ENCODE measurements around the gene ZSCAN22.
A peak's percentile ranks its signal among the peaks of the same experiment; 100 is the strongest.
"Not testable (repeated sequence)": the region's sequence is repeated elsewhere in the genome, so short reads cannot be mapped to it uniquely, and the experiment has no call there.

Gene ZSCAN22

DNA sequence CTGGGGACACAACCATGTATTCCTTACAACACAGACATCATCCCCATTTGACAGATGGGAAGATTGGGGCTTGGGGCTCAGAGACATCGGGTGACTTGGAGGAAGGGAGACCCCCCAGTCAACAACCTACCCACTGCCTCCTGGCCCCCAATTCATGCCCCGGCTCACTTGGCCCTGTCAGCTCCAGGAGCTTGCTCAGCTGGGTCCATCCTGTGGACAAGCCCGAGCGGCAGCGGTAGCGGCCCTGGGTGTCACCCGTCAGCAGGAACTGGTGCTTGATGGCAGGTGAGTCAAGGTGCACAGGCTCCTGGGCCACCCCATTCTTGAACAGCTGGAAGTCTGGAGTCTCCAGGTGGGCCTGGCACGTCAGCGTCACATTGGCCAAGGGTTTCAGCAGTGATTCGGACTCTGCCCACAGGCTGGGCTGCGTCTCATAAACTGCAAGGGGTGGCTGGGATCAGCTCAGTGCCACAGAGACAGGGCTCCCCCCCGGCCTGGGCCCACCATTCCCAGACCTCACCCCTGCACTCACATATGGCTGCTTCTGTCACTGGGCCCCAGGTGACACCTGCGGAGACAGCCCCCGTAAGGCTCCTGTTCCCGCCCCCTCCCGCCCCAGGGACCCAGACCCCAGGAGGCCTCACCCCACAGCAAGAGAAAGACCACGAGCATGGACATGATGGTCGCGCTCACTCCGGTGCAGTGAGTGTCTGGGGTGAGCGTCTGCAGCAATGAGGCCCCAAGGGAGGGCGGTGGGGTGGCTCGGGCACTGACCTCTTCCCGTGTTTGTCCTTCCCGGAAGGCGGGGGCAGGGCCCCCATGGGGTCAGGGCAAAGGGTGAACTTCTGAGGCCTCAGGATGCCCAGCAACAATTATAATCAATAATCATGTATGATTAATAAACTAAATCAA lies 26.2 kb downstream of the ZSCAN22 start, which contains the start of gene A1BG:
Gene A1BG (minus strand): TSS at position 733 of the 912 bp plus-strand sequence. CDS start 55 bp downstream, at position 678.
- DNase-seq, result no peak

DNA sequence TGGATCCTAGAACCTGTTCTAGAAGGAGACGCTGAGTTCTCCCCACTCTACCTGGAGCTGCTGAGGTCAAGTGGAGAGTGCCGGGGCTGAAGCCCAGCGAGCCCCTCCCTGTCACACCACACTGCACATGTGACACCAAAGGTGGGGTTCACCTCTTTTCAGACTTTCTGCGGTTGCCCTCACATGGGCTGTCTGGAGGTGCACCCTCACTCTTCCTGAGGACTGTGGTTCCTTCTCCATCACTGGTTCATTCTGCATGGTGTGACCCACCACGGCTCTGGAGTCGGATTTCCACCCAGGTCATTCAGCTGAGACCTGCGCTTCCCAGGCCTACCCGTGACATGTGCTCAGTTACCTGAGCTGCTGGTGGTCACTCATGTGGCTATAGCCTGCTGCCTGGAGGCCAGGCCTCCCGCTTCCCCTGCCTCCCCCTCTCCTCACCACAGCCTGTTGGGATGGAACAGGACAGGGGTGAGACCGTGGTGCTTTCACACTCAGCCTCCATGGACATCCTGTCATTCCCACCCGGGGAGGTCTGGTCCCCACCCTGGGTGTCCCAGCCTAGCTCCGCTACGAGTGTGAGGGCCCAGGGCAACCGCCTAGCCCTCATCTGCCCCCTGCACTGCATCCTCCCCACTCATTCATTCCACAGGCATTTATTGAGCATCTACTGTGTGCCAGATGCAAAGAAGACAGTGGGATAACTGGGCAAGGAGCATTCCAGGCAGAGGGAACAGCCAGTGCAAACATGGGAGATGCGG lies 27.1 kb downstream of the ZSCAN22 start:
- DNase-seq, result no peak

DNA sequence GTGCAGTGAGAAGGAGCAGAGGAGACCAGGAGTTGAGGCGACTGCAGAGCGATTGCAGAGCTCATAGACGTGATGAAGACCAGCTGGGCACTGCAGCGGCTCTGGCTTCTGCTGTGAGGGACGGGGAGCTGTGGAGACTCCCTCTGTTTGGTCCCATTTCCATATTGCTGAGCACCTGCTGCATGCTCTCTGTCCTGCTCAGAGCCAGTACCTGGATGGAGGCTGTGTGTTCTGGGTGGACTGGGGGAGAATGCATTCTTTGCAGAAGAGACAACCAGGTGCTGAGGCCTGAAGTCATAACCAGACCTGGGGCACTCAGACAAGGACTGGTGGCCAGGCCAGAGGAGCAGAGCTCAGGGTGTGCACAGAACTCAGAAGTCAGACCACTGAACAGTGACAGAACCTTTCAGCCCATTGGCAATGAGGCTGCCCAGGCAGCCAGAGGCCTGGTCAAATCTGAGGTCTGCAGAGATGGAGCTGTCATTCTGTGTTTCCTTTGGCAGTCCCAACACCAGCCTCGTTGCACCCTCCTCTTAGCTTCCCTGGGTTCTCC lies 27.8 kb downstream of the ZSCAN22 start:
- no peak for DNase-seq

DNA sequence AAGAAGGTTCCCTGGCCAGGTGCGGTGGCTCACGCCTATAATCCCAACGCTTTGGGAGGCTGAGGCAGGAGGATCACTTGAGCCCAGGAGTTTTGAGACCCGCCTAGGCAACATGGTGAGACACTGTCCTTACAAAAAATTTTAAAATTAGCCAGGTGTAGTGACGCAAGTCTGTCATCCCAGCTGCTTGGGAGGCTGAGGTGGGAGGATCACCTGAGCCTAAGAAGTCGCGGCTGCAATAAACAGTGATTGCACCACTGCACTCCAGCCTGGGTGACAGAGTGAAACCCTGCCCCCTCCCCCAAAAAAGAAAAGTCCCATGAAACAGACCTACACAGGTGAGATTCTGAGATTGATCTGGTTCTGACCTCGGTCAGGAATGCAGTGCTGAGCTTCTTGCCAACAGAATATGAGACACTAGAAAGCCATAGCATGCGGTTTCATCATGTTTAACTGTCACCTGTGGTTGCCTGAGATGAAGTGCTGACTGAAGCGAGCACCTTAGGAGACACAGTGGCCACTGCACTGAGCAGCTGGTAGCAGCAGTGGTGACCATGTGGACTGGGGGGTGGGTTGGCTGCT lies 28.5 kb downstream of the ZSCAN22 start:
- no peak for DNase-seq

DNA sequence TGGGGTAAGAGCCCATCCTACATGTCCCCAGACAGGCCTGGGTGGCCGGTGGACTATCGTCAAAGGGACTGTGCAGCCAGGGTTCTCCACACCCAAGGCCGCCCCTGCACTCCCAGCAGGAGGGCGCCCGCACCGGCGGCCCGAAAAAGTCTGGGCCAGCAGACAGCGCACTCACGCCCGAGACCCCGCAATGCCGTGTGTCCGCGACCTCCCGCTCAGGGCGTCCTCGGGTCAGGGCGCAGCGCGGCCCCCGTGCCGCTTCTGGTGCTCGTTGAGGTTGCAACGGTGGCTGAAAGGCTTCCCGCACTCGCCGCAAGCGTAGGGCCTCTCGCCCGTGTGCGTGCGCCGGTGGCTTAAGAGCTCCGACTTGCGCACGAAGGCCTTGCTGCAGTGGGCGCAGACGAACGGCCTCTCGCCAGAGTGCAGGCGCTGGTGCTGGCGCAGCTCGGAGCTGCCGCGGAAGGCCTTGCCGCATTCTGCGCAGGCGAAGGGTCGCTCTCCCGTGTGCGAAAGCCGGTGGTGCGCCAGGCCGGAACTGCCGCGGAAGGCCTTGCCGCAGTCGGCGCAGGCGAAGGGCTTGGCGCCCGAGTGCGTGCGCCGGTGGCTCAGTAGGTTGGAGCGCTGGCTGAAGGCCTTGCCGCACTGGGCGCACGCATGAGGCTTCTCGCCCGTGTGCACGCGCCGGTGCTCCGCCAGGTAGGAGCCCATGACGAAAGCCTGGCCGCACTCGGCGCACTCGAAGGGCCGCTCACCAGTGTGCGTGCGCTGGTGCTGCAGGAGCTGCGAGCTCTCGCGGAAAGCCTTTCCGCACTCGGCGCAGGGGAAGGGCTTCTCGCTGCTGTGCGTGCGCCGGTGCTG lies 29.3 kb downstream of the ZSCAN22 start:
- no peak for DNase-seq

DNA sequence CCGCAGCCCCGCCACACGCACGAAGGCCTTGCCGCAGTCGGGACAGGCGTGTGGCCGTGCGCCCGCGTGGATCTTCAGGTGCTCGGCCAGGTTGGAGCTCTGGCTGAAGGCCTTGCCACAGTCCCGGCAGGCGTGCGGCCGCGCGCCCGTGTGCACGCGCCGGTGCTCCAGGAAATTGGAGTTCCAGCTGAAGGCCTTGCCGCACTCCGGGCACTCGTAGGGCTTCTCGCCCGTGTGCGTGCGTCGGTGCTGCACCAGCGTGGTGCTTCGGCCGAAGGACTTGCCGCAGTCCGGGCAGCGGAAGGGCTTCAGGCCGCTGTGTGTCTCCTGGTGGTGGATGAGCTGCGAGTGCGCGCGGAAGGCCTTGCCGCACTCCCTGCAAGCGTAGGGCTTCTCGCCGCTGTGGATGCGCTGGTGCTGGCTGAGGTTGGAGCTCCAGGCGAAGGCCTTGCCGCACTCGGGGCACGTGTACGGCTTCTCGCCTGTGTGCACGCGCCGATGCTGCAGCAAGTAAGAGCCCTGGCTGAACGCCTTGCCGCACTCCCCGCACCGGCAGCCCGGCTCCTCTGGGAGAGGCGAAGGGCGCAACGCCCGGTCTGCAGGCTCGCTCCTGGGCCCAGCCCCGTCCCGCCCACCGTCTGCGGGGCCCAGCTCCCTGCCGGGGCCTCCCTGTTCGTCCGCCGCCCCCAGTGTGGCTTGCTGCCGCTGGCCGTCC lies 30.1 kb downstream of the ZSCAN22 start:
- no peak for DNase-seq

DNA sequence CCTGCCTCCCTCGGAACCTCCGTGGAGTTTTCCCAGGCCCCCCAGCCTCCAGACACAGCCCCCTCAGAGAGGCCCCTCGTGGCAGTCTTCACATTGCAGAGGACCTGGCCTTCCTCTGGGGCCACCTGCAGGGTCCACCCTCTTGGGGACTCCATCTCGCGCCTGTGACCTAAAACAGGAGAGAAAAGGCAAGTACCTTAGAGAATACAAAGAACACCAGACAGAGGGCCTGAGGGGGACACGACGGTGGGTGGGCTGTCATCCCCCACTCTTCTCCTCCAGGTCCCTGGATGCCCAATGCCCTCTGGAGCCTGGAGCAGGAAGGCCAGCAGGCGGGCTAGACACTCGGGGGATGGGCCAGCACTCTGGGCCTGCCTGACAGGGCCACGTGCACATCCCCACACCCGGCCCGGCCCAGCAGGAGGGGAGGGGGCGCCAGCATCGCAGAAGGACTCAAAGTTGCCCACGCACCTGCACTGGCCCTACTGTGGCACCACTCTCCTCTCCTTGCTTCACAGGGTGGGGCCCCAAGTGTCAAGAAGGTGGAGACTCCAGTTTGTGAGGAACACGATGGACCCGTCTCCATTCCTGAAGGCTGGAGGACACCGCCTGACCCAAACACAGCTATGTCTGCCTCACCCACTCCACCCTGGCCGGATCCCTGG lies 30.8 kb downstream of the ZSCAN22 start:
- no peak for DNase-seq

DNA sequence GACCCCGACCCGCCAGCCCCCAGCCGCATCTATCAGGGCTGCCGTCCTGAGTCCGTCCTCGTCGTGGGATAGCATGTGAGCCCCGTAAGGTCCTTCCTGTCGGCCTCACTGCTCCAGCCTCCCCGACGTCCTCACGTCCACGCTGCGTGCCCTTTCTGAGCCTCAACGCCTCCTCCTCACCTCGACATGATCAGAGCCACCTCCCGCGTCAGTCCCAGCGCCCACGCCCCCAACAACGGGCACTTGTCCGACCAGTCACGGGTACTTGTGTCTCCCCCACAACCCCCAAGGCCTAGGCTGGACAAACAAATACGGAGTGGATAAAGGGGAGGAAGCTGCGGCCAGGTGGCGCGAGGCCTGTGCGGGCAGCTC lies 35.1 kb downstream of the ZSCAN22 start:
- DNase-seq, result no peak

DNA sequence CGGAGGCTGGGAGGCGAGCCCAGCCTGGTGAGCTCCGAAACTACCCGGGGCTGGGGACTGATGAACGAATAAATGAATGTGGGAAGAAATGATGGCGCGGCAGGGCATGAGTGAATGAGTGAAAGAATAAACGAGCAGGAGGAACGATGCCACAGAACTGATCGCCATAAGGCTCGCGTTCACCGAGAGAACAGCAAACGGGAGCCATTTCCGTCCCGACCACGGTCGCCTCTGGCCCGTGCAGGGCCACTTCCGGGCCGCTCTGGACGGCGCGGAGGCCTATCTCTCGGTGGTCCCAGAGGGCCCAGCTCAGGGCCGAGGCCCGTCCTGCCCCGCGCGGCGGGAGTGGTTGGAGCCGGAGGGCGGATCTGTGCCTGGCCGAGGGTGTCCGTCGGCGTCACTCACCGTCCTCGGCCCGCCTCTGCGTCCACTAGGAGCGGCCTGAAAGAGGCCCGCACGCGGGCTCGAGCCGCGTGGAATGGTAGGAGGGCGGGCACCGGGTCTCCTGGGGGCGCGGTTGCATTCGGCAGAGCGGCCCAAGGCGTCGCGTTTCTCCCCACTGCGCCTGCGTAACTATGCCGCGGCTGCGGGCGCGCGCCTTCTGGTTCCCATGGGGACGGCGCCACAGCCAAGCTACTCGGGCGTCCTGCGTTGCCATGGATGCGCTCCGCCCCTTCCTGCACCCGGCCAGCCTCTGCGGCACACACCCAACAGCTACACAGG lies 35.6 kb downstream of the ZSCAN22 start, which contains the start of gene ZNF497:
Gene ZNF497 (minus strand): TSS at position 480 of the 723 bp plus-strand sequence. CDS start 5,116 bp downstream, outside the sequence.
- DNase-seq, result peak; percentile 89

DNA sequence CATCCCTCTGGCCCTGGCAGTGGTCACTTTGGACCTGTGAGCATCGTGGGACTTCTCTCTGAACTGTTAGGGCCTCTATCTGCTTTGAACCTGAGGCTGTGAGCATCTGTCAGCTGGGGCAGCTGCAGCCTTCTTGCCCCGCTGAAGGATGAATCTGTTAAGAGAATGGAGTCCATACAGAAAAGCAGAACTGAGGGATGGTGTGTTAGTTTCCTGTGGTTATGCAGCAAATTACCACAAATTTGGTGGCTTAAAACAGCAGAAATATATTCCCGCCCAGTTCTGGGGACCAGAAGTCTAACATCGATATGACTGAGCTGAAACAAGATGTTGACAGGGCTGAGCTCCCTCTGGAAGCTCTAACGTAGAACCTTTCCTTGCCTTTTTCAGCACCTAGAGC lies 37.4 kb downstream of the ZSCAN22 start:
- DNase-seq, result no peak

DNA sequence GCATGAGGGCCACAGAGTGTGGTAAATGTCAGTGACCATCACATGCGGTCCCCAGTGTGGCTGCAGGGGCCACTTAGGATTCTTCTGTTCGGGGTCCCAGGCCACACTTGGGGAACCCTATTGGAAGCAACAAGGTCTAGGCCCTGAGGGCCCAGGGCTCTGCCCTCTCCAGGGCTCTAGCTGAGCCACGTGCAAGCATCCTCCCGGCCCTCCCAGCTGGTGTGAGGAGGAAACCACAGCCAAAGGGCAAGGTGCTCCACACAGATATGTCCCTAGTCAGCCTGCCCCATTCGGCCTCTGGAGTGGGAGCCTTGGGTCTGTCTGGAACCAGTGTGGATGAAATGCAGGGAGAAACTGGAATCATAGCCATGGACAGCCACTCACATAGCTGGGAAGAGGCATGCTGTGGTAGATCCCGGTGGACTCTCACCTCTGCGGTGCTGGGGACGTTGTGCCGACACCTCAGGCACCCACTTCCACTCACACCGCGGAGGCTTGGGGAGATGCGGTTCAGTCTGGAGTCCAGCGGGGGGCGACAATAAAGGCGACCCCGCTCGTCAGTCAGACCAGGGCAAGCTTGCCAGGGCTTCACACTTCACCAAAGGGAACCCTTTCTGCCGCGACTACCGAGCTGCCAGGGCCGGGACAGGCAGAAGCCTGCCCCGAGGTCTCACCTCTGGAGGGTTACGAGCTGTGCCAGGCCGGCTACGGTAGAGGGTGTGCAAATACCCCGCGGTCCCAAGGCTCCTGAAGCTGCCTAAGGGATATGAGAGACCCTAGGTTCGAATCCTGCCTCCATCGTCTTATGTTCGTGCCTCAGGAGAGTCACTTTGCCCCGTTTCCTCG lies 40.0 kb downstream of the ZSCAN22 start:
- DNase-seq, result no peak

DNA sequence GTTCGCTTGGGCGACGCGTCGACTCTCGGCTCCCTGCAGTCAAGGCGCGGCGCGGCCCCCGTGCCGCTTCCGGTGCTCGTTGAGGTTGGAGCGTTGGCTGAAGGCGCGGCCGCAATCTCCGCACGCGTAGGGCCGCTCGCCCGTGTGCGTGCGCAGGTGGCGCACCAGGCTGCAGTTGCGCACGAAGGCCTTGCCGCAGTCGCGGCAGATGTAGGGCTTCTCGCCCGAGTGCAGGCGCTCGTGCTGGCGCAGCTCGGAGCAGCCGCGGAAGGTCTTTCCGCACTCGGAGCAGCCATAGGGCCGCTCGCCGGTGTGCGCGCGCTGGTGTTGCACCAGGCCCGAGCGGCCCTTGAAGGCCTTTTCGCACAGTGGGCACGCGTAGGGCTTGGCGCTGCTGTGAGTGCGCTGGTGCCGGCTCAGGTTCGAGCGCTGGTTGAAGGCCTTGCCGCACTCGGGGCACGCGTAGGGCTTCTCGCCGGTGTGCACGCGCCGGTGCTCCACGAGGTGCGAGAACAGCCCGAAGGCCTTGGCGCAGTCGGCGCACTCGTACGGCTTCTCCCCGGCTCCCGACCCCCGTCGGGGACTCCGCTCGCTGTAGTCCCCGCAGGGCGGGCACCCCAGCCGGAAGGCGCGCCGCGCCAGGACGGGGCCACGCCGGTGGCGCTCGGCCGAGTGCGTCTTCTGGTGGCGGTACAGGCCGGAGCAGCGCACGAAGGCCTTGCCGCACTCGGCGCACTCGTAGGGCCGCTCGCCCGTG lies 41.1 kb downstream of the ZSCAN22 start:
- DNase-seq, result no peak

DNA sequence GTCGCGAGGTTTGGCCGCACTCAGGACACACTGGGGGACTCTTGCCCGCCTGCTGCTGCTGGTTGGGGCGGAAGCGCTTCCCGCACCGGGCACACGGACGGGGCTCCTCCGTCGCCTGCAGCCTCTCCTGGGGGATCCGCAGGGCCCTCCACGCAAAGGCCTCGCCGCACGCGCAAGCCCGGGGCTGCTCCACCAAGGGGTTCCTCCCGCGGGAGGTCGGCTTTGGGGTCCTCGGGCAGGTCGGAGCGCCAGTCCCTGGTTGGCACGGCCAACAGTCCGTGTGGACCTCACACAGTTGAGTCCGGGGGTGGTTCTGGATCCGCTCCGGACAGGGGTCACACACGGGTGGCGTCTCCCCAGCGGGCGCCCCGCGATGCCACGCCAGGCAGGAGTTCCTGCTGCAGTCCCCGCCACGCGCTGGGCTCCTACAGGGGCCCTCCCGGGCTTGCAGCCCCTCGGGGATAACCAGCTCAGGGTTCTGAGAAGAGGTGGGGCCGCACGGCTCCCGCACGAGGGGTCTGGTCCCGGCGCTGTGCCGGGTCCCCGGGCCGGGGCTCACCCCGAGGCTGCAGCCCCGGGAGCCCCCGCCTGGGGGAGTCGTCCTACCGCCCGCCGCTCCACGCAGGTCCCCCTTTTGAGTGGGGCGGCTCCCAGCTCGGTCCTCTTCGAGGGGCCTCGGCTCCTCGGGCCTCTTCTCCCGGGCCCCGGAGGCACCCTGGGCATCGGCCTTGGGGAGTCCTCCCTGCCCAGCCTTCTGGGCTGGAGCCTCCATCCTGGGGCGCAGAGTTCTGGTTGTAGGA lies 42.0 kb downstream of the ZSCAN22 start:
- no peak for DNase-seq

DNA sequence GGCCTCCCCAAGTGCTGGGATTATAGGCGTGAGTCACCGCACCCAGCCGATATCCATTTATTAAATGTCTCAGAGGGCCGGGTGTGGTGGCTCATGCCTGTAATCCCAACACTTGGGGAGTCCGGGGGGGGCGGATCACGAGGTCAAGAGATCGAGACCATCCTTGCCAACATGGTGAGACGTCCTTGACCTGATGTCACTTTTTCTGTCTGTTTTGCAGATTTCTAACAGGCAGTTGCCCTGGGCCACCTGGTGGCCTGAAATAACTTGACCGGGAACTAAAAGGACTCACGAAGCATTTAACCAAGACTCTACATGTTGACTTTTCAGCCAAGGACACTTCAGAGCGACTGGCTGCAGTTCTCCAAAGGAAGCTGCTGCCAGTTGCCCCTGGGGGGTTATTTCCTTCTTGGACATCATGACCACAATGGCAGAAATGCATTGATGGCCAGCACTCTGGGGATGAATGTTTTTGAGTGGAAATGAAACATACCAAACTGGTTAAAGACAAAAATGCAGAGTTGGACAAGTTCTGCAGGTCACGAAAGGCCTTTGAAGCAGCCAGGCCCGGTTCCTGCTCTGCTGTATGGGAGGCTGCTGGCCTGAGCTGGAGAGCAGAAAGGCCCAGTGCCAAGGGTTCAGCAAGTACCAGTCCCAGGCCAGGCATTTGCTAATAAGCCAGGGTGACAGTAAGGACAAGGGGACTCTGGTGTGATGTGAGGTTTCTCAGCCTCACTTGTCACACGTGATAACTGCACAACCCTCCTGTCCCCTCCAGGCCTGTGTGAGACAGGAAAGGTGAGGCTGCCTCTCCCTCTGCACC lies 45.7 kb downstream of the ZSCAN22 start:
- no peak for DNase-seq

DNA sequence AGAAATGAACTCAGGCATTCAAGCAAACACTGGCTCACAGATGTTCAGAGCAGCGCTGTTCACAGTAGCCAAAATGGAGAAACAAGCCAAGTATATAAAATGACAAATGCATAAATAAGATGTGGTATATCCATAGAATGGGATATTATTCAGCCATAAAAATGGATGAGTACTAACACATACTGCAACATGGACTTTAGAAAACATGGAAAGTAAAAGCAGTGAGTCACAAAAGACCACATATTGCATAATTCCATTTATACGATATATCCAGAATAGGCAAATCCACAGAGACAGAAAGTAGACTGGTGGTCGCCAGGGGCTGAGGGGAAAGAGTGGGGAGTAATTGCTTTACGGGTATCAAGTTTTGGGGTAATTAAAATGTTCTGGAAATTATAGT lies 47.4 kb downstream of the ZSCAN22 start:
- DNase-seq, result no peak

DNA sequence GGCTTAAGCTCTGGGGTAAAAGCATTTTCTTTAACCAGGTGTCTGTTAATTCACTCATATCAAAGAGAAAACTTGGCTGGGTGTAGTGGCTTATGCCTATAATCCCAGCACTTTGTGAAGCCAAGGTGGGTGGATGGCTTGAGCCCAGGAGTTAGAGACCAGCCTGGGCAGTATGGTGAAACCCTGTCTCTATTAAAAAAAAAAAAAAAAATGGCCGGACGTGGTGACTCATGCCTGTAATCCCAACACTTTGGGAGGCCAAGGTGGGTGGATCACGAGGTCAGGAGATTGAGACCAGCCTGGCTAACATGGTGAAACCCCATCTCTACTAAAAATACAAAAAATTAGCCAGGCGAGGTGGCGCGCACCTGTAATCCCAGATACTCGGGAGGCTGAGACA lies 49.9 kb downstream of the ZSCAN22 start:
- not testable (repeated sequence) for DNase-seq

DNA sequence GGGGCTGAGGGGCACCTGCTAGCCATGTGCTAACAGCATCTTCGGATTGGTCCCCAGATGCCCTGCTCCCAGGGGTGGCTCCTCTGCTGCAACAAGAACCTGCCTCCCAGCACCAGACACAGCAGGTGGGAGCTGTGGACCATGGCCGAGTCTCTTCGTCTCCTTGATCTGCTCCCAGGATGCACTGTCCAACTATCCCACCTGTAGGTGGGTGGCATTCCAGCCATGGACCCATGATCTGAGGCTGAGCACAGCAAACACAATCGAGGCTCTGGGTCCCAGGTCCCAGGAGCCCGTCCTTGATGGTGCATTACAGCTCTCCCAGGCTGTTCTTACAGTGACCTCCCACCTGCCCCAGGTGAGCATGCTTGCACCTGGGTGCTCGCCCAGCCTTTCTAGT lies 52.5 kb downstream of the ZSCAN22 start:
- no peak for DNase-seq
